RWPE2 (cell line): ENCODE measurements around the gene GMDS.

Source experiments
- ATAC-seq: fragments of 200-7000 bp; cut with Tn5 transposase; 3 replicates; pipeline ENCODE4 v1.9.1; 2021; ENCODE audit warnings: low read depth
- DNase-seq: peaks from one replicate; pipeline ENCODE4 v3.0.0-alpha.2; 2020; ENCODE audit warnings: low spot score
- H3K27ac ChIP-seq: fragments of 450-650 bp; 2 replicates; pipeline ENCODE4 v1.5.1; 2017; ENCODE audit warnings: mild to moderate bottlenecking; ENCODE audit not compliant: poor library complexity, severe bottlenecking
- H3K27me3 ChIP-seq: fragments of 250-450 bp; sonication (Bioruptor Pico); 2 replicates; pipeline ENCODE4 v1.5.1; 2021; ENCODE audit warnings: mild to moderate bottlenecking, moderate library complexity; ENCODE audit not compliant: insufficient read depth, poor library complexity, severe bottlenecking
- H3K36me3 ChIP-seq: fragments of 250-450 bp; sonication (Bioruptor Pico); 2 replicates; pipeline ENCODE4 v1.5.1; 2020; ENCODE audit warnings: low read depth, mild to moderate bottlenecking, moderate library complexity
- H3K4me1 ChIP-seq: fragments of 250-450 bp; sonication (Bioruptor Pico); 2 replicates; pipeline ENCODE4 v1.5.1; 2021; ENCODE audit warnings: mild to moderate bottlenecking, moderate library complexity; ENCODE audit not compliant: insufficient read depth, poor library complexity, severe bottlenecking
- H3K4me3 ChIP-seq: fragments of 250-450 bp; sonication (Bioruptor Pico); 2 replicates; pipeline ENCODE4 v1.5.1; 2021; ENCODE audit warnings: mild to moderate bottlenecking, moderate library complexity; ENCODE audit not compliant: severe bottlenecking
- H3K9me3 ChIP-seq: fragments of 250-450 bp; sonication (Bioruptor Pico); 2 replicates; pipeline ENCODE4 v1.5.1; 2021; ENCODE audit warnings: mild to moderate bottlenecking, moderate library complexity; ENCODE audit not compliant: severe bottlenecking
- CTCF ChIP-seq: fragments of 450-650 bp; IDR thresholded peaks from one replicate; pipeline ENCODE4 v1.5.1; 2017; ENCODE audit warnings: mild to moderate bottlenecking, moderate library complexity; ENCODE audit not compliant: poor library complexity, severe bottlenecking

The GMDS gene

GRCh38 chr6:2026133-2026532, 219.3 kb downstream of the GMDS start:
- no peaks in the 10 kb centered on the region for H3K27me3 ChIP-seq
- no peak for DNase-seq
- H3K9me3 ChIP-seq: no peaks in the 10 kb centered on the region
- ATAC-seq: no peak
- TF ChIP-seq CTCF: no peak
- H3K36me3 ChIP-seq: no peaks in the 10 kb centered on the region
- H3K27ac ChIP-seq: no peak overlapping the region
- H3K4me1 ChIP-seq: peaks cover 9% of the 10 kb centered on the region
- H3K4me3 ChIP-seq: no peak overlapping the region

DNA sequence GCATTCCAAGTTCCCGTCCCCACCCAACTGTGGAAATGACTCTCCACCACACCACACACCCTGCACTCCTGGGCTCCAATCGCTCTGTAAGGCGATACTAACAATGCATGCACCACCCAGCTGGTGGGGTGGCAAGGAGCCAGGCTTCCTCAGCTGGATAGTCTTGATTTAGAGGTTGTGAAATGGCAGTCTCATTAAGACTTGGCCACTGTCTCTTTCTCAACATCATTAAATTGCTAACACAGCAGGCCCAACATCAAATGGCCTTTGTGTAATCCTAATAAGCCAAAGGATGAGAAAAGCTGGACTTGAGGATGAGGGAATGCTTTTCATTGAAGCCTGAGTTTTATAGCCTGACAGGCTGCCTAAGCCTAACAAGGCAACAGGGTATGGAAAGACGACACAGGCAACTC, 223.7 kb downstream of the GMDS start:
- no peaks in the 10 kb centered on the region for H3K36me3 ChIP-seq
- no peak for TF ChIP-seq CTCF
- H3K27me3 ChIP-seq: no peaks in the 10 kb centered on the region
- H3K4me3 ChIP-seq: no peak overlapping the region
- DNase-seq (peak; percentile 81), ATAC-seq (peak; percentile 78)
- H3K9me3 ChIP-seq: no peaks in the 10 kb centered on the region
- peaks cover 17% of the 10 kb centered on the region for H3K4me1 ChIP-seq
- H3K27ac ChIP-seq: peak overlapping the region; percentile 64

DNA sequence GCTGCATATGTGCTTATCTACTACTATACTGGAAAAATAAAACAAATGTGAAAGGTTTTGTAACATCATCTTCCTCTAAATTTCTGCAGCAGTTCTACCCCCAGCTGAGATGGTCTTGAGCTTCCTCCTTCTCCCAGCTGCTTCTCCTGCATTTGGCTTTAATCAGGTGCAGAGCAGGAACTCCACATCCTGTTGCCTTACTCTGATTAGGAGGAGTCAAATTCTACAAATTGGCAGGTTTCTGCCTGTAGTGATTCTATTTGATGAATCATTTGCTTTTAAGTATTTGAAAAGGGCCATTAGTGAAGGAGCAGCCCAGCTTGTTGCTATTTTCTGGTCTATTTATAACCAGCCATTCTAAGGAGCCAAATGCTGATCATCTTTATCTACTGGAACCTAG, 224.5 kb downstream of the GMDS start:
- no peak overlapping the region for H3K4me3 ChIP-seq
- DNase-seq (no peak), ATAC-seq (peak; percentile 94)
- no peaks in the 10 kb centered on the region for H3K36me3 ChIP-seq
- peaks cover 17% of the 10 kb centered on the region for H3K4me1 ChIP-seq
- H3K27ac ChIP-seq: peak overlapping the region; percentile 64
- H3K27me3 ChIP-seq: no peaks in the 10 kb centered on the region
- TF ChIP-seq CTCF: no peak
- H3K9me3 ChIP-seq: no peaks in the 10 kb centered on the region

DNA sequence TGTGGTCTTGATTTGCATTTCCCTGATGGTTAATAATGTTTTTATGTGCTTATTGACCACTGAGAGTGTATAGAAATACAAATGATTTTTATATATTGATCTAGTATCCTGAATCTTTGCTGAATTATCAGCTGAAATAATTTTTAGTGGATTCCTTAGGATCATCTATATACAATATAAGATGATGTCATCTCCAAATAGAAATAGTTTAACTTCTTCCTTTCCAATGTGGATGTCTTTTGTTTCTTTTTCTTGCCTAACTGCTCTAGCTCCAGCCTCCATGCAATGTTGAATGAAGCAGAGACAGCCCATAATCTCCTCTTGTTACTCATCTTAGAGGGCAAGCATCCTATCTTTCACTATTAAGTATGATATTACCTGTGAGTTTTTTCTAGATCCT, 226.4 kb downstream of the GMDS start:
- no peak for TF ChIP-seq CTCF

GRCh38 chr6:2016040-2016439, 229.4 kb downstream of the GMDS start:
- no peak for TF ChIP-seq CTCF
- DNase-seq (no peak), ATAC-seq (no peak)
- Histone ChIP-seq H3K27ac (no peak overlapping the region), H3K4me3 (no peak overlapping the region), H3K36me3 (0 out of 2 replicates have a peak, but pooled peaks cover under 1% of the 10 kb centered on the region), H3K9me3 (peaks cover 2% of the 10 kb centered on the region), H3K4me1 (peaks cover 7% of the 10 kb centered on the region), H3K27me3 (no peaks in the 10 kb centered on the region)

More for the DNA sequence above, 226.4 kb downstream of the GMDS start:
- DNase-seq (no peak), ATAC-seq (no peak)
- Histone ChIP-seq H3K4me3 (no peak overlapping the region), H3K36me3 (no peaks in the 10 kb centered on the region), H3K27ac (no peak overlapping the region), H3K27me3 (no peaks in the 10 kb centered on the region), H3K4me1 (peaks cover 17% of the 10 kb centered on the region), H3K9me3 (peaks cover 2% of the 10 kb centered on the region)
